HG03025 (cell line): ENCODE data around the gene RBP2.

Experiments
- ATAC-seq: cut with Tn5 transposase; IDR thresholded peaks from one replicate; pipeline ENCODE4 v1.9.1; 2021; ENCODE audit warnings: mild to moderate bottlenecking, moderate library complexity; ENCODE audit not compliant: unreplicated experiment, low FRiP score

Gene RBP2

DNA sequence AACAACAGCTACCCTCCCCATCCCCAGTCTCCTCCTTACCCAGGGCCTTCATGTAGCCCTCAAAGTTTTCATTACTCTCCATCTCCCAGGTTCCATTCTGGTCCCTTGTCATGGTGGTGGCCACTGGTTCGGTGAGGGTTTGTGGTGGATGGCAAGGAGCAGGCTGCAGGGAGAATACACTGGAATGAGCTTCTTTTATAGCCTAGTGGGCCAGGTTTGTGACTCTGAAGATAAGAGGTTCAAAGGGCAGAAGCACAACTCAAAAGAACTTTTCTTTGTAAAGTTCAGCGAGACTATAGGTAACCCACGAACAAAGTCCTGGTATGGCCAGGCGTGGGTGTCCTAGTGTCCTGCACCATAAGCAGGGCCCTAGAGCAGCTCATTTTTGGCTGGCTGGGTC lies at the start of gene RBP2:
TSS of gene RBP2 (minus strand) at position 169 of the 400 bp plus-strand sequence. CDS start at position 112, 57 bp downstream.
- no peak for ATAC-seq

DNA sequence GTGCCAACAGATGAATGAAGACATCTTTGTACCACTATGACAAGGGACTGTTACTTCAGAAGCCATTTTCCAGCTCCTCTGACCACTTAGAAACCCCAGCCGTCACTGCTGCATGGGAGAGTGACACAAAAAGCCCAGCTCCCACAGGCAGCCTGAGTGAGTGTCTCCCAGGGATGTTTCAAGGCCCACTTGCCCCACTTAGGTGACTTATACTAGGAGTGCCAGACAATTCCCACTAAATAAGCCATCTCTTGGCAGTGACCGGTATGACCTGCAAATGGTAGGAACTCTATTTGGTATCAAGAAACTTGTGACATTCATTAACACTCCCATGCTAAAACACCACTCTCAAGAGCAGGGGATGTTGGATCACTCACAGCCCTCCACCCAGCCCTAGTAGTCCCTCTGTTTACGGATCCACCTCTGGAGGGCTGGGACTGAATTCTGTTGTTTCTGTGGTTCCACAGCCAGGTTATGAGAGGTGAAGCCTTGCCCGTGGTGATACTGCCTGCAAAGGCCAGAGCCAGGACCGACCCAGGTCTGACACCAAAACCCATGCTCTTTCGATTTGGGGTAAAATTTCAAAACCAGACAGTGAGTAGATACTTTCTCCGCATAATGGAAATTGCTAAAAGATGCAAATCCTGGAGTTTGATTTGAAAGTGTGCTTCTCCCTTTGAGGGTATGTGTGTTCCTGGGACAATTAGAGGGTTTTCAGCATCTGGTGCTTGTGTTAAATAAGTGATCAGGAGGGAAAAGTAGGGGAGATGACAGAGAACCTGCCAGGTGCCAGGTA lies 48.7 kb upstream of the RBP2 start:
- ATAC-seq = no peak

DNA sequence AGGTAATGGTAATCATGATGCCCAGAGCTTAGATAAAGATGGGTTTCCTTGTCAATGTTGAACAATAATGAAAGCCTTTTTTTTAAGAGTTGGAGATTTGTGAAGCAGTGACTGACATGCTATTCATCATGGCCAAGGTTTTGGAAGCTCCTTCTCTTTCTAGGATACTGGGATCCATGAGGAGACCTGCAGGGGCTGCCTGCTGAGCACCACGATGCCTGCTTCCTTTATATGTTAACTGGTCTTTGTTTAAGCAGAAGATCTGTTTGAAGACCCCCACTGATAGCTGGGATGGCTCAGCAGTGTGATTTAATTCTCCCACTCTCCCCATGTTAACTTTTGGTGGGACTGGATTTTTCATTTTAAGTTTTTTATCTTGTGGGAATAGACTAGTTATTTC lies 47.4 kb upstream of the RBP2 start:
- no peak for ATAC-seq

DNA sequence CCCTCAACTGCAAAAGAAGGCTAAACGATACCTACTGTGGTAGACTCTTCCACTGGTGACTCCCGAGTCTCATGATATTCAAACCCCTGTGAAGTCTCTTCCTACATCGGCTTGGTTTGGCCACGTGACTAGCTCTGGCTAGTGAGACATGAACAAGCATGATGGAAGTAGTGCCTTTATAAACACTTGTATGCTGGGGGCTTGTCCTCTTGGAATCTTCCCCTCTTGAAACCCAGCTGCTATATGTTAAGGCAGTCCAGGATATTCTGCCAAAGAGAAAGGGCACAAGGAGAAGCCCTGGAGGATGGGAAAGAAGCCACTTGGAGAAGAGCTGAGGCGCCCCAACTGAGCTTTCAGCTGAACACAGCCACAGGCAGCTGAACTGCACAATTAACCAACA lies 46.9 kb upstream of the RBP2 start:
- no peak for ATAC-seq

DNA sequence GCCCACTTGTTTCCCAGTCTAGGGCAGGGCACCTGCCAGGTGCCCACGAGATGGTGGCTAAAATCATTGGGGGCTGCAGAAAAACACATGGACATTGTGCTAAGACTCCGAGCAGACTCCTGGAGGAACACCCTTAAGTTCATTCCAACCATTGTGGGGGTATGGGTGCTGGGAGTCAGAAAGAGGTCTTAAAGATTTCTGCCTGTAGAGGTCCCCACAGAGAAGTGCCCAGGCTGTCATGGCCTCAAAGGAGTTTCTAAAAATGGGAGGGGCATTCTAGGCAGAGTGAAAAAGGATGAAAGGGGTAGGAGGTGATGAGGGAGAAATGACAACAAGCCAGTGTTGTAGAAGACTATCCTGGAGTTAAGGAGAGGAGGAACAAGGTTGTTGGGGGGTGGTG lies 46.1 kb upstream of the RBP2 start:
- ATAC-seq = no peak

DNA sequence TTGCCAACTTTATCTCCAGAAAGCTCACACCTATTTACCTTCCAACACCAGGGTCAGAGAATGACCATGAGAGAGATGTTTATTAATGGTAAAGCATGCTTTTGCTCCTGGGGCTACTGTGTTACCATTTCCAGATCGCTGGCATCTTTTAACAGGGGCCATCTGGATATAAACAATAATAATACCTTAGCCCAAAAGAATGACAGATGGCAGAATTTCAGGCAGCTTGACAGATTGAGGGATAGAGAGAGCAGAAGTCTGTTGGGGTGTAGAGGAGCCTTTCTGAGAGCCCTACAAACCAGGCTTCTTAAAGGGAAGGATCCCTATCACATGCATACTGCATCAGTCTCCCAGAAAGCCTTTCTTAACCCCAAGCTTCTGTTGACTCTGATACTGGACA lies 45.5 kb upstream of the RBP2 start:
- ATAC-seq = no peak

DNA sequence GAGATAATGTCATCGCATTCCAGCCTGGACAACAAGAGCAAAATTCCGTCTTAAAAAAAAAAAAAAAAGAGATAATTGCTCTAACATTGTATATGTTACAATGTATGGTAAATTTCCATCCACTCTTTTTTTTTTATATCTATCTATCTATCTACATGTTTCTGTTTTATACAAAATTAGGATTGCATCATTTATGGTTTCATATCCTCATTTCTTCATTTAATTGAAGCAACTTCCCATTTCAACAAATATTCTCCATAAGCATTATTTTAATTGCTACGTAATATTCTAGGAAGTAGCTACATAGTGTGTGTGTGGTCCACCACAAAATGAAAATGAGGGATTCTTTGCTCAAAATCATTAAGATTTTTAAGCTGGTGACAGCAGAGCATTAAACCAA lies 44.8 kb upstream of the RBP2 start:
- ATAC-seq = no peak

DNA sequence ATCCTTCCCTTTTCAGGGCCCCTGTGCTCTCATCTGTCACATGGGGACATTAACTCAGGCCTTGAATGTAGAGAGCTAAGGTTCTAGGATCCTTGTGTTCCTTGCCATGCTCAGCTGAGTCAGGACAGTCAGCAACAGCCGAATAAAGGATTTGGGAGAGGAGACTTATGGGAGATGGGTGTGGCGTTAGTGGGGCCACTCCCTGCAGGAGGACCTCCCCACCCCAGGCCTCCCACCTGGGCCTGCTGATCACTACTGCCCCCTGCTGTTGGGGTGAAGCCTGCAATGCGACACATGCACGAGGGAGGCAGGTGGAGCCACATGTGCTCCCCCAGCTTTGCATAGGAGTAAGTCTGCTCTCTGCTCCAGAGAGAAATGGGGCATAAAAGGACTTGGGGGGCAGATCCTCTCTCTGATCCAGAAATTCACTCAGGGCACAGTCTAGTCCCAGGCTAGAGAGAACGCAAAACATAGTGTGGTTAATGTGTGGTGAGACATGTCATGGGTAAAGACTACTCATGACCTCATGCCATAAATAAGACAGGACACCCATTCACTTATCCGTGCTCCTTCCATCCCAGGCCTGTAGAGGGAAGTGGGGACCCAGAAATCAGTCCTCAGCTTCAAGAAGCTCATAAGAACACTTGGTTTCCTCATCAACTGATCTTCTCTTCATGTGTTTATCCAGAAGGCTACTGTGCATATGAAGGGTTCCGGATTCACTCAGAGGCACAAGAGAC lies 43.9 kb upstream of the RBP2 start:
- ATAC-seq = no peak

DNA sequence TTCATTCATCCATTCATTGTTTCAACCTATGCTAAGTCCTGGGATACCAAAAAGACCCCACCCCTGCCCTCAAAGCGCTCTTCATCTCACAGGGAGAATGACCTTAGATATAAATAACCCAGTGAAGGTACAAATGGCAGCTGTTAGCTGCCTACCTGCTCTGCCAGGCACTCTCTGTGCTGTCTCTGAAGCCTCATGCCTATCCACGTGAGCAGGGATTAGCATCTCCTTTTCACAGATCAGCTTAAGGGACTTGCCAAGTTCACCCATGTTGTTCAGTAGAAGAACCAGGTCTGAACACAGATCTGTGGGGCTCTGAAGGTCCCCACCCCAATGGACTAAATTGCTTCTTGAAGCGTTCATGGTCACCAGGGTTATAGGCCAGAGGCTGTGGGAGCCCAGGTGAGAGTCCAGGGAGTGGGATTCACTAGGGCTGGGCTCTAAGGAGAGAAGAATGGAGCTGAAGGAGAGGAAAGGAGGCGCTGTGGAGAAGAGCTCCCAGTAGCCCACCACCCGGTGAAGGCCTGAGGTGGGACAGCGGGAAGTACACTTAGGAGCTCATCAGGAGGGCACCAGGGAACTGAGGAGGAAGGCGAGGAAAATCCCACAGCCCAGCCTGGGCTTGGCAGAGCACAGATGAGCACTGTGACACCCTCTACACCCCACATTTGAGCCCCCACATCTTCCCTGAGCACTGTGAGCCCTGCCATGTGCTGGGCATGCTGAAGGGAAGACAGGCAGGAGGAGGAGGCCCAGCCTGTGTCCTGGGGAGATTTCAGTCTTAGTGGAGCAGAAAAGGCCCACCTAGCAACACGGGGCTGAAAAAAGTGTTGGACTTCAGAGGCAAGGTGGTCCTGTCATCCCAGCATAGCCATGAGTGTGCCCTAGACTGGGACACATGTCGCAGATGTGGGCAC lies 42.9 kb upstream of the RBP2 start:
- no peak for ATAC-seq

DNA sequence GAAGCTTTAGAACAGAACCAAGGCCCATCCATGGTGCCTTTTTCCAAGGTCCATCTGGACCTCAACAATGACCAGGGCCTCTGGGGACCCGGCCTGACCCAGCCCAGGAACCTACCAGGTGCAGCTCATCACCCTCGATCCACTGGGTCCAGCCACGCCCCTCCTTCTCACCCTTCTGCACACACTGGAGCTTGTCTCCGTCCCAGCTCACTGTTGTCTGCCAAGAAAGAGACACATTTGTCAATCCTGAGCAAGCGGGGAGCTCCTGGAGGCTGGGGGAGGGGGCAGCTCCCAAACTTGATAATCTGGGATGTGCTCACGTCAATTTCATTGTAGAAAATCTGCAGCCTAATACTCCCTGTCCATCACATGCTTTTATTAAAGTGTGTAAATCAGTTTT lies 42.0 kb upstream of the RBP2 start:
- ATAC-seq = no peak

DNA sequence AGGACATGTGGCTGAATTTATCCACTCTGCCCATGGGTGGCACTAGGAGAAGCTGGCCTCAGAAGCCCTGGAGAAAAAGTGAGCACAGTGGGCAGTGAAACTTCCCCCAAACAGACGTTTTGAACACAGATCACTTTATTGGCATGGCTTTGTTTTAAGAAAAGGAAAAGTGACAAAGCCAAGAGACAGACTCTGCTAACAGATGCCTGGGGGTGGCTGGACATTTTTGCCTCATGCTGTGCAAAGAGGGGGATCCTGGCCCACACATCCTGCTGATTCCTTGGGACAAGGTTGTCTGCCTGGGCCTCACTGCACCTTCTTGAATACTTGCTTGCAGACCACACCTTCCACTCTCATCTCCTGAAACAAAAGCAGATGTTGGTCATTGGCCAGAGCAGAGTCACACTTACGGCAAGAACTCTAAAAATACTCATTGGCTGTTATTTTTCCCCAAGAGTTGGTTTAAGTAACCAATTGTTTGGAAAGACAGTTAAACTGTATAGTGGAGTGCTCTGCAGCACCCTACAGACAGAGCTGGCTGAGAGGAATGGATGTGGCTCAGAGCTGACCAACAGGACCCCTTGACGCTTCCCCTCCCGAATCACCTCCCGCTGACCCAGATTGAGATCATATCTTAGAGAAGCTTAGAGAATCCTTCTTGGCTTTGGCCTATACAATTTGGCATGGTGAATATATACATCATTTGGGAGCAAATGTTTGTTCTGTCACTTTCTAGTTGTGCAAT lies 41.2 kb upstream of the RBP2 start:
- no peak for ATAC-seq

DNA sequence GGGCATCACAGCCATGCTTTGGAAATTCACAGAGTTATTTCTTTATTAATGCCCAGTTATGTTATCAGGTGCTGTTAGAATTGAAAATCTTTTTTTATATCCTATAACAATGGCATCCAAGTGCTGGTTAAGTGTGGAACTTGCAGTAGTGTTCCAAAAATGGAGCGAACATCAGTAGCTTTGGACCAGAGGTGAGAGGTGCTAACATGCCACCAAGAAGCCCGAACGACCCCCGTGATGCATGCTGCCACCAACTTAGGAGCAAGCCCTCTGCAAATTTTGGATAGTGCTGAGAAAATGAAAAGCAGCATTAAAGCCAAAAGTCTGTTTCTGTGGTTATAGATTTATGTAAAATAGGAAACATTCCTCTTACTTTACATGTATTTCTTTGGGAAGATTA lies 38.4 kb upstream of the RBP2 start:
- ATAC-seq = no peak

DNA sequence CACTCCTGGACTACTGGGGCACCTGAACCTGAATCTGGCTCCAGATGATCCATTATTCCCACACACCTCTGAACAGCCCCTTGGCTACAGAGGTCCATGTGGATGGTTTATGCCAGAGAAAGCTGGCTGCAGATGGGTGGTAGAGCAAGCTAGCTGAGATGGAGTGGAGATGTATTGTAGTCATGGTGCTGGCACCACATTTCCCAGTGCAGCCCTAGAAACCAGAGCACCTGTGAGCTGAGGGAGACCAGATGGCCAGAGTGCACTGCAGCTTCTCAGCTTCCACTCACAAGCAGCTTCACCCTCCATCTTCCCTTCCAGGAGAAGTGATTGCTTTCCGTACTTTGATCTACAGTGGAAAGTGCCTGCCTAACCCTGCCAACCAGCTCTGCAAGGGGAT lies 33.3 kb upstream of the RBP2 start:
- no peak for ATAC-seq

DNA sequence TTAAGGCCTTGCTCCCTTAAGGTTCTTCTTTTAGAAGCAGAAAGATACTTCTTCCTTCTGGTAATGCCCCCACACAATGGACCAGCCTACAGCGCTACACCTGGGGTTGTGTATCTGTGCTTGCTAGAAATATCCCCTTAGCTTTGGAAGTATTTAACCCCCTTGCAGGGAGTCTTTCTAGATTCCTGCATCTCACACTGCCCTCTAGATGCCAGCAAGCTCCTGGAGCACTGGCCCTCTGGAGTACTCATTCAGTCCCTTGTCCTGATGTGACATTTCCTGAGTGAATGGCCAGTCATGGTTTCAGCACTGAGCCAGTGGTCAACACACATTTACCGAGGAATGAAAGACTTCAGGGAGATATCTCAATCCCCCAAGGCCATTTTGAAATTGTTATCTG lies 30.4 kb upstream of the RBP2 start:
- ATAC-seq = no peak

DNA sequence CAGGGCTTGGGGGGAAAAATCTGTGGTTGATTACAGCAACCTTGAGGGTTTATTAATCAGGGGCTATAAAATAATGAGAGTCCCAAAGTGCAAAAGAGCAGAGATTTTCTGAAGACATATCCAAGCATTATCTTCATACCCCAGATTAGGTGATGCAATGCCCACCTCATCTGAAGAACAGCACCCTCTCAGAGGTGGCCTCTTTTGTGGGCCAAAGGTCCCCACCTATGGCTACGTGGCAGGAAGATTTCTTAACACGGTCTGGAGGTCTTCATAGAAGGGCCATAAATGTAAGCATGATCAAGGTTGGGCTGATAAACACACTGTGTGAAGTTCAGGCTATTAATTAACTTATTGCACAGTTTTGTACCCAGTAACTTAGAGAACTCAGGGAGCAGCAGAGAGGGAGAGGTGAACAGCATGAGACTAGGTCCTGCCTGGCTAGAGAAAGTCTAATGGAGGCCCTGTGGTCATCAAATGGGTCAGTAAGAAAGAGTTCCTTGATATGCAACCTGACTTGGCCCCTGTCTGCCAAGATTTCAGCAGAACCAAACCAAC lies 29.6 kb upstream of the RBP2 start:
- ATAC-seq = no peak

DNA sequence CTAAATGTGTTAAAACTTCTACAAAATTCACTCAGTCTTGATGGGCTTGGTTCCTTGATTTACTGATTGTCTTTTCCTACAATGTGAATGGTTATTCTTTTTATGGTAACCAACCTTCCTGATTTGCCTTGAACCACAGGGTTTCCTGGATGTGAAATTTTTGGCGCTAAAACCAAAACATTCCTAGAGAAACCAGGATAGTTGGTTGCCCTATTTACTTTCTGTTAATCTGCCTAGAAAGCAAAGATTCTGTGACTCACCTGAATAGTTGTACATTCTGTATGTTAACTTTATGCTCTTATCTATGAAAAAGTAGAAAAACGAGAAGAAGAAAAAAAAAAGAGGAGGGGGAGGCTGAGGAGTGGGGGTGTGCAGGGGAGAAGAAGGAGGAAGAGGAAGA lies 23.2 kb upstream of the RBP2 start:
- no peak for ATAC-seq

DNA sequence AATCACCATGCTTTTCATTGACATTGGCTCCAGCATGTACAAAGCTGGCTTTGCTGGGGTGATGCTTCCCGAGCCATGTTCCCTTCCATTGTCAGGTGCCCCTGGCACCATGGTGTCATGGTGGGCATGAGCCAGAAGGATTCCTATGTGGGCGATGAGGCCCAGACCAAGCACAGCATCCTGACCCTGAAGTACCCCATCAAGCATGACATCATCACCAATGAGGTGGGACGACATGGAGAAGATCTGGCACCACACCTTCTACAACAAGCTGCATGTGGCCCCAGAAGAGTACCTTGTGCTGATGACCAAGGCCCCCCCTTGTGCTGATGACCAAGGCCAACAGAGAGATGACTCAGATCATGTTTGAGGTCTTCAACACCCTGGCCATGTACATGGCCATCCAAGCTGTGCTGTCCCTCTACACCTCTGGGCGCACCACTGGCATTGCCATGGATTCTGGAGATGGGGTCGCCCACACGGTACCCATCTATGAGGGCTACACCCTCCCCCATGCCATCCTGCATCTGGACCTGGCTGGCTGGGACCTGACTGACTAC lies 17.6 kb upstream of the RBP2 start:
- no peak for ATAC-seq

DNA sequence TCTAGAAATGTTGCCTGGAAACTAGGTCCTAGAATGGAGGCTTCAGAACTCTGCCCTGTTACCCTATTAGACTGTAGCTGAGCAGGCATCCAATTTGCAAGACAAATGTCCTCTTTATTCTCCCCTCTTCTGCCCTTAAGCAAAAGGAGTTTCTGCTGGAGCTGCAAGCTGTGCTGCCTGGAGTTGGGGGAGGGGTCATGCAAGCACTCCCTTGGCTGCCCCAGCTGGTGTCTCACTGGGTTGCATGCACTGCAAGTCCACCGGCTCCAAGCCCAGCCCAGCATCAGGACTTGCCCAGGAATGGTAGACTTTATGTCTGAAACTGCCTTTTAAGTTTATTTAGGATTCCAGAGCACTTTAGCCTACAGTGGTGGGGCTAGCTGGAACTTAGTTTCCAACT lies 15.7 kb upstream of the RBP2 start:
- no peak for ATAC-seq

DNA sequence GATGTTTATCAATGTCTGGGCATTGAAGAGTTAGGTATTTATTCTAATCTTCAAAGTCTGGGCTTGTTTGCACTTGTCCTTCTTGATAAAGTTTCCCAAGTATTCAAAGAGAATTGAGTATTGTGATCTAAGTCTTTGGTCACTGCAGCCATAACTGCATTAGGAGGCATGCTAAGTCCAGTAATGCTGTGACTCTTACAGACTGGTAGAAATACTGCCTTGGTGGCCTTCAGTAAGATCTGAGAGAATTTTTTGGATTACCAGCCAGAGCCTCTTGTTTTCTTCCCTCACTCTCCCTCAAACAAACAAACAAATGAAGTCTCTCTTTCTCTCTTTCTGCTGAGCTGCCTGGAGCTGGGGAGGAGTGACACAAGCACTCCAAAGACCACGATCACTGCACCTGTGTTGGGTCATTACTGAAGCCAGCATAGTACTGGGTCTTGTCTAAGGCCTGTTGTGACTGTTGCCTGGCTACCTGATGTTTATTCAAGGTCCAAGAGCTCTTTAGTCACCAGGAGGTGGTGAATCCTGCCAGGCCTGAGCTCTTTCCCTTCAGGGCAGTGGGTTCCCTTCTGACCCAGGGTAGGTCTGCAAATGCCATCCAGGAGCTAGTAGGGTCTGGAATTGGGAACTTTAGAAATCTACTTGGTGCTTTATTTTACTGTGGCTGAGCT lies 14.8 kb upstream of the RBP2 start:
- no peak for ATAC-seq
